ENCODE results near the gene ABHD3. TPM values are rescaled to one million over a fixed set of nuclear protein-coding genes. Genes with fewer than 3 reads are reported as not detected.

The ABHD3 gene
- total and polyA plus RNA-seq, 8 donors: 6.0 to 20.9 (median 7.5) TPM

- no peaks in the 10 kb centered on the region for H3K9me3 ChIP-seq
- H3K36me3 ChIP-seq: no peaks in the 10 kb centered on the region
- ATAC-seq: no peak
- FAIRE-seq: no peak
- H3K4me1 ChIP-seq: peaks cover 0 to 4% (median 0%) of the 10 kb centered on the region in 3 donors
- intact Hi-C loops (cut with DNase I): no loop called here
- H3K27ac ChIP-seq: no peak overlapping the region
- WGBS, 2 donors: 98 to 100% methylated on average over 23 to 28 of the region's 28 CpGs
- no peak overlapping the region for H3K4me3 ChIP-seq
- H3K27me3 ChIP-seq: no peaks in the 10 kb centered on the region
- no peak for TF ChIP-seq CTCF (IDR thresholded peaks at IDR 0.05)
- DNase-seq: peak in 2 of 6 donors; percentile 35 to 72
Measured at GRCh38 chr18:21706386-21706865, 1.9 kb upstream of the ABHD3 start.

- ATAC-seq (peak in 1 of 4 donors; percentile 3), FAIRE-seq (no peak), DNase-seq (peak in 1 of 6 donors; percentile 24)
- Histone ChIP-seq H3K27me3 (no peaks in the 10 kb centered on the region), H3K27ac (peak overlapping the region; percentile 86 to 94 (median 93)), H3K36me3 (no peaks in the 10 kb centered on the region), H3K4me1 (peaks cover 0 to 4% (median 0%) of the 10 kb centered on the region in 3 donors), H3K9me3 (no peaks in the 10 kb centered on the region), H3K4me3 (peak overlapping the region; percentile 50 to 85 (median 80))
- intact Hi-C loops (cut with DNase I): no loop called here
- no peak for TF ChIP-seq CTCF (IDR thresholded peaks at IDR 0.05)
- 4 to 6% methylated on average over 17 of the region's 17 CpGs for WGBS, 2 donors
Measured at GRCh38 chr18:21703241-21703820, 1.2 kb downstream of the ABHD3 start.

- FAIRE-seq (no peak), DNase-seq (no peak), ATAC-seq (no peak)
- intact Hi-C loops (cut with DNase I): no loop called here
- H3K9me3 ChIP-seq: no peaks in the 10 kb centered on the region
- peak overlapping the region in 1 of 4 donors; percentile 85 for H3K4me3 ChIP-seq
- no peak for TF ChIP-seq CTCF (IDR thresholded peaks at IDR 0.05)
- H3K4me1 ChIP-seq: peaks cover 0 to 4% (median 0%) of the 10 kb centered on the region in 3 donors
- H3K36me3 ChIP-seq: no peaks in the 10 kb centered on the region
- 65 to 80% methylated on average over 5 of the region's 5 CpGs for WGBS, 2 donors
- no peaks in the 10 kb centered on the region for H3K27me3 ChIP-seq
- H3K27ac ChIP-seq: no peak overlapping the region
Measured at GRCh38 chr18:21702602-21703001, 2.0 kb downstream of the ABHD3 start.

GRCh38 chr18:21701621-21702020, 3.0 kb downstream of the ABHD3 start:
- DNase-seq (no peak), FAIRE-seq (no peak), ATAC-seq (no peak)
- Histone ChIP-seq H3K27ac (no peak overlapping the region), H3K27me3 (no peaks in the 10 kb centered on the region), H3K4me3 (no peak overlapping the region), H3K36me3 (no peaks in the 10 kb centered on the region), H3K4me1 (peaks cover 0 to 4% (median 0%) of the 10 kb centered on the region in 3 donors), H3K9me3 (no peaks in the 10 kb centered on the region)
- WGBS, 2 donors: 93 to 100% methylated on average over 2 of the region's 2 CpGs
- TF ChIP-seq CTCF (IDR thresholded peaks at IDR 0.05): no peak
- intact Hi-C loops (cut with DNase I): no loop called here

GRCh38 chr18:21700528-21701075, 4.0 kb downstream of the ABHD3 start:
- DNase-seq (no peak), ATAC-seq (no peak), FAIRE-seq (no peak)
- H3K4me1 ChIP-seq: peaks cover 0 to 4% (median 0%) of the 10 kb centered on the region in 3 donors
- 88 to 94% methylated on average over 6 of the region's 6 CpGs for WGBS, 2 donors
- intact Hi-C loops (cut with DNase I): no loop called here
- H3K9me3 ChIP-seq: no peaks in the 10 kb centered on the region
- no peaks in the 10 kb centered on the region for H3K36me3 ChIP-seq
- H3K27me3 ChIP-seq: no peaks in the 10 kb centered on the region
- no peak for TF ChIP-seq CTCF (IDR thresholded peaks at IDR 0.05)
- H3K4me3 ChIP-seq: no peak overlapping the region
- no peak overlapping the region for H3K27ac ChIP-seq
